Skin epidermis (tissue), 12 donors: ENCODE measurements around the gene APBA1.

Experiments
- H3K27ac ChIP-seq, 21 experiments: fragments of 200-600 bp; sonication (generic) in 11 of 21; one replicate each; pipeline ENCODE4 v1.5.0; 2020; ENCODE audit warnings: mild to moderate bottlenecking in 3 of 21, inconsistent platforms in 2 of 21, moderate library complexity in 2 of 21
- H3K4me3 ChIP-seq, 7 experiments: fragments of 200-600 bp; sonication (generic) in 2 of 7; one replicate each; pipeline ENCODE4 v1.5.0; 2020; ENCODE audit warnings: inconsistent platforms in 2 of 7, mild to moderate bottlenecking in 2 of 7, moderate library complexity in 1 of 7

Gene APBA1

DNA sequence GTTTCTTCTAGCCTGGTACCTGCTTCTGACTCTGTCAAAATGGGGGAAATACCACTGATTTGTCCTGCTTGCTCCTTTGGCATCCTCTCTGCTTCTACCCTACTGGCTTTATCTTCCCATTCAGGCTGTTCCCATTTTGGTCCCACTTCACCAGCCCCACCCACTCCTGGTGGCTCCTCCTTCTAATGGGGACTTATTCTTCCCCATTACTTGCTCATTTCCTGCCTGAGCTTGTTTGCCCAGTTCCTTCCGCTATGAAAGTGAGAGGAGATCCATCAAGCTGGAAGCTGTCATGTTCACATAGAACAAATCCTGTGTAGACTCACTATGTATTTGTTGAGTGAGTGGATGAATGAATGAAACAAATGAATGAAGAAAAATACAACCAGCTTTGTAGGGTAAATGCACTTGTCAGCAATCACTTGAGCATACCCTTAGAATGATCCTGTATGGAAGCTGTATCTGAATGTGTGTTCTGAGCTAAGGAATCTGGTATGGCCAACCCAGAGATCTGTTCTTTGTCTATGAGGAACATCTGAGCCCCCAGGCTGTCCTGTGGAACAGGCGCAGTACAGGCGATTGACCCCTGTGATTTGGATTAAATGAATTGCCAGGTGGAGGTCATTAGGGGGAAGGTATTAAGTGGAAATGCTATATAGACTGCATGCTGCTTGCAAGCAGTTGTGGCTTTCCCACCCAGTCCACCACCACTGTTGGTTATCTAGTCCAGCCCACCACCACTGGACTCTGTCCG, 89.5 kb downstream of the APBA1 start:
- Histone ChIP-seq H3K4me3 (no peak overlapping the region), H3K27ac (no peak overlapping the region)

DNA sequence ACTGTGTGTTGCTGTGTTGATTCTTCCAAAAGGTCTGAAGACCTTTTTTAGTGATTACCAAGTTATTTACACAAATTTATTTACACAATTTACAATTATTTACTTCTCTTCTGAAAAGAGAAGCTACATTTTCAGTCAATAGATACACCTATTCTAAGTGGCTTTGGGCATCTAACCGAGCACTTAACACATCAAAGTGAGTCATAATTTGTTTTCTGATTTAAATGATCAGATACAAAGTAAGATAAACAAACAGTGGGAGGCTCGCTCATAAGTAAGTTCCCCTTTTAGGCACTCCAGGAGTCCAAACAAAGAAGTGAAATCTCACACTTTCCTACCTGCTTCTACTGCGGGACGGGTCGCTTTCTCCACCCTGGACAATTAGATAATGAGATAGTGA, 90.2 kb downstream of the APBA1 start:
- no peak overlapping the region for H3K27ac ChIP-seq
- no peak overlapping the region for H3K4me3 ChIP-seq

DNA sequence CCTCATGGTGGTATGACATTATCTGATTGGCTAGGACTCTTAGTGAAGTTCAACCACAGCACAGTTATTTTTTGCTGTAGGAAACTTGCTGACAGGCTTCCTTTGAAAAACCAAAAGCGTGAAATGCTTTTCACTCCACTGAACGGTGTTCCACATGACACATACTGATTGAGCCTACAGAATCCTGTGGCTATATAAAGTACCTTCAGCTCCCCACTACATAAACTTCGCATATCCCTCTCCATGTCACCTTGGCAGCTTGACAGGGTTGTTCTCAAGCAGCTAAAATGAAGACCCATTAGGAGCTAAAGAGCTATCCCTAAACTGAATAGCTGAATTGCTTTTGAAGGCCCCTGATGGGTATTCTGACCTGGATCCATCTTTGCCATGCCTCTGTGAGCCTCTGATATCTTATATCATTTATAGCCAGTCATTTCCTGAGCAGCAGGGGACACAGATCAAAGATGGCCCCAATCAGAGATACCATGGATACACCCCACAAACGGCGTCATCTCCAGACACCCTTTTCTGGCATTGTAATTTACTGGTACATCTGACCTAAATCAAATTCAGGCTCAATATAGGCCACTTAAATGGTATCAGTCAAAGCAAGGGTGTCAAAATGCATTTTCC, 91.5 kb downstream of the APBA1 start:
- Histone ChIP-seq H3K4me3 (no peak overlapping the region), H3K27ac (no peak overlapping the region)

DNA sequence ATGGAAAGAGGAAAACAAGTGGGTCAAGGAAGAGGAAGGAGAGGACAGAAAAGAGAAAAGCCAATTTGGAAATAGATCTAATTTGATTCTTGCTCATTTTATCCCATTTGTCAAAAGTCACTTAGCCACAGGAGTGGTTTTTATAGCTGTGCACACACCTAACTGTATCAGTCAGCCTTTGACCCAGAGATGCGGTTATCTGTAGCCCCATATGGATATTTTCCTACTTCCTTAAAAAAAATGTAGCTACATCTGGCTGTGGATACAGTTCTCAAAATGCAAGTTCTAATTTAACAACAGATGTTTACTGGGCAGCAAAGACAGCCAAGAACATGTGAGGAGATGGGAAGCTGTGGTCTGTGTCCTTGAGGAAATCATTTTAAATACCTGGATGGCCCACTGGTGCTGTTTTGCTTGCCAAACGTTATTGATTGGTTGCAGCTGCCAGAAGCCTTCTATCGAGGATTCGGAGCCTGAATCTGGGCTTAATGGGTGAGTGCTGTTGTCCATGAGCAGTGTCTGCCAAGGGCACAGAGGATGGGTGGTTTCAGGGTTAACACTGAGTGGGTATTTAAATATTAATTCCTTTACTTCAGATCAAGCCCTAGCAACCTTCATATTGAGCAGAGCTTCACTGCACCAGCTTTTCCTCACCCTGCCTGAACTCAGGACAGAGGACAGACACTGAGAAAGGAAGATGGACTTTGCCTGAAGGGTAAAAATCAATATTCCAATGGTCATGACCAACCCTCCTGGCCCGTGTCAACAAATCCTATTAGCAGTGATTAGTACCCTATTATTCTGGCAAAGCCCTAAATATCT, 92.2 kb downstream of the APBA1 start:
- H3K27ac ChIP-seq, result no peak overlapping the region

DNA sequence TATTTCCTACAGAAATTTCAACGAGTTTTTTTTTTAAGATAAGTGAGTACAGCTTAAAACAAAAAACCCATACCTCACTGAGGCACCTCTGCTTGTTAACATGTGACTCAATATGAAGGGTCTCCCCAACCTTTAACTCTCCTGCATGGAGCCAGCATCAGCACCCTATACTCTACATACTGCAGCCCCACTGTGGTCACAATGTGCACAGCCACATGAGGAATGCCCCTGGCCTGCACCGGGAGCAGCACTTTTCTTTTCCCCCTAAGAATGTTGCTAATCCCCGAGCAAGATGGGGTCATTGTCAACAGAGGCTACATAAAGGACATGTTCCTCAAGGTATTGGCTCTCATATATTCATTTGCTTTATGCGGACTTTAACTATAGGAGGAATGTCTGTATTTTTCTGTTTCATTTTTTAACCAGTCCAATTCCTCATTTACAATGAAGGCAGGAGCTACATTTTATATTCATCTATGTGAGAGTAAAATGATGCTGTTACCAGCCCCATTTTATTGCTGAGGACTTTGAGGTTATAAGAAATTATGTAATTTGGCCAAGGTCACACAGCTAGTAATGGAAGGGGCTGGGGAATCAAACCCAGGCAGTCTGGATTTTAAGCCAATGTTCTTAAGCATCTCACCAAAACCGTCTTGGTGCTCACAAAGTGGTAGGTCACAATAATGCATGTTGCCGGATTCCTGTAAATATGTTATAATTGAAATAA, 93.0 kb downstream of the APBA1 start:
- no peak overlapping the region for H3K27ac ChIP-seq
- no peak overlapping the region for H3K4me3 ChIP-seq

More for the DNA sequence above, 92.2 kb downstream of the APBA1 start:
- H3K4me3 ChIP-seq, result no peak overlapping the region

DNA sequence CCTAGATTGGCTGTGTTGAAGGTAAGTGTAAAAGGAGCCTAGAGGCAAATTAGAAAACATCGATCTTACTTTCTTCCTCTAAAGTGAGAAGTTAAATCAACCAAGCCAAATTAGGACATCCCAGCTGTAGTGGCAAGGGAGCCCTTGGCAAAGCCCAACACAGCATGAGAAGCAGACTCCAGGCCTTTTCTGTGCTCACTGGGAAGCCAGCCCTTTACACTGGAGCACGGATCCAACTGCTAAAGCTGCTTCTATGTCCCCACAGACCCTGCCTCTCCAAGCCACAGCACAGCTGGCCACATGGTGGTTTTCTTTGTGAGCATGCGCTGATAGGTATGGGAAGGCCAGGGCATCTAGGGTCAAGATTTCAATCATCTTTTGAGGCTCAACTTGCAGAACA, 94.1 kb downstream of the APBA1 start:
- Histone ChIP-seq H3K27ac (no peak overlapping the region), H3K4me3 (no peak overlapping the region)

DNA sequence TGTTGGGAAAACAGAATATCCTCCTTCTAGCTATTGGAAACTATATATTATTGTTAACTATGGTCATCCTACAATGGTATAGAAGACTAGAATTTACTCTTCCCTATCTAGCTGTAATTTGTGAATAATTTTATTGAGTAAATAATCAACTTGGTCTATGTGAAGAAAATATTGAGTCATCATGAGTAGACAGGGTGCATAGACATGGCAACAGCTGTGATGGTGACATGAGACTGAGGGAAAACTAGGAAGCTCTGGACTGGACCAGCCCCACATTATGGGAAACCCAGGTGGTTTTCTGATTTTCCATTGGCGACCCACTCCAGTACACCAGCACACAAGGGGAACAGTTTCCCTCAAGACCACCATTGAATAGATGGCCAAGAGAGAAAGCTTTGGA, 95.0 kb downstream of the APBA1 start:
- Histone ChIP-seq H3K27ac (no peak overlapping the region), H3K4me3 (no peak overlapping the region)

DNA sequence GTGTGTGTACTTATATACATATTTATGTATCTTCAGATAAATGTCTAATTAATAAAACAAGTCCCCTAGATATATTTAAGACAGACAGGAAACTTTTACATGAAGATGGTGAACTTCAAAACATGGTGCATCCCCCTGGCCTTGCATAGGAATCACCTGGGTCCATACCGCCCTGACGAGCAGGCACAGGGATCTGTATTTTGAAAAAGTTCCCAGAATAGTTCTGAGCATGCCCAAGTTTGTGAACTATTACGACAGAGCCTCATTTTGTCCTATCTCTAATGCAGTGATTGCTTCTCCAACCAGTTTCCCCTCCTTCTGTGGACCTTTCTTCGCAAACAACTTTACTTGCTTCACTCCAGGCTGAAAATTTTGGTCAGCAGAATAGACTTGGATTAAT, 98.1 kb downstream of the APBA1 start:
- no peak overlapping the region for H3K27ac ChIP-seq
- H3K4me3 ChIP-seq, result no peak overlapping the region

DNA sequence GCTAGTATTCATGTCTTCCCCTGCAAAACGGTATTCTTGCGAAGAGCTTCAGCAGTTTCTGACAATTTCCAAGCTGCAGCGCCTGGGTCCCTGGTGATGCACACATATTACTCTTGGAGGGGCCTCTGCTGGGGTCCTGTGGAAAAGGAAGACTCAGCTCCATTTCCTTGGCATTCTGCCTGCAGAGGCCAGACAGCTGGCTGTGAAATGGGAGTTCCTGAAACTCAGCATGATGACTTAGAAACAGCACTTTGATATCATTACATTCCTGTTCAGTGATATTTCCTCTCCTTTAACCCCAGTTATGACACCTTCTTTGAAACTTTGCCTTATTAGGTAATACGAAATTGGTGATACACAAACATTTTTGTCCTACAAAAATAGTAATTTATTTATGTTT, 98.5 kb downstream of the APBA1 start:
- Histone ChIP-seq H3K27ac (no peak overlapping the region), H3K4me3 (no peak overlapping the region)

DNA sequence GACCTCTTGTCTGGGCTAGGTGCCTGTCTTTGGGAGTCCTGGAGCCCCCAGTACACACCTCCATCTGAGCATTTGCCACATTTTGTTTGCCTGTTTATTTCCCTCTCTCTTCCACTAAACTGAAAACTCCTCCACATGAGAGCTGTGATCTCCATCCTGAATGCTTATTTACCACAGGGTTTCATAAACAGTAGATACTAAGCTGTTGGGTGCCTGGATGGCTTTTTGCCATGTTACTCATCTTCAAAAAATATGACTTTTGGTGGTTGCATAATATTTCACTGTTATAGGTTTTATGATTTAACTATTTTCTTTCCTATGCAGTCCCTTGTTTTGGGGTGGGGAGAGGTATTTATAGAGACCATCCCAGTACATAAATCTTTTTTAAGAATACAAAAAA, 99.6 kb downstream of the APBA1 start:
- Histone ChIP-seq H3K27ac (no peak overlapping the region), H3K4me3 (no peak overlapping the region)

DNA sequence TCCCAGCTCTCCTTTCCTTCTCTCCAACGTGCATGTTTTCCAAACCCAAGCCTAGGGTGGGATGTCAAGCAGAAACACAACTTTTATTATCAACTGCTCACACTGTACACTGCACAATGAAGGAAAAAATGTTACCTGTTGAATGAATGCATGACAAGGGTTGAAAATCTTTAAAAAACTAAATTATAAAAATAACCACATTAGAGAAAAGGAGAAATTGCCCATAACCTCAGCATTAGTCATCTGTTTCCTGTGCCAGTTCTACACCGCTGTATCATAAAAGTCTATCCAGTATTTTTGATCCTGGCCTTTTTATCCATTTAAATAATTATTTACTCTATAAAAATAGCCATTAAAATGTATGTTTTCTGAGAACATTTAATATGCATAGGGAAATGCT, 101.1 kb downstream of the APBA1 start:
- H3K4me3 ChIP-seq, result no peak overlapping the region
- H3K27ac ChIP-seq, result no peak overlapping the region

DNA sequence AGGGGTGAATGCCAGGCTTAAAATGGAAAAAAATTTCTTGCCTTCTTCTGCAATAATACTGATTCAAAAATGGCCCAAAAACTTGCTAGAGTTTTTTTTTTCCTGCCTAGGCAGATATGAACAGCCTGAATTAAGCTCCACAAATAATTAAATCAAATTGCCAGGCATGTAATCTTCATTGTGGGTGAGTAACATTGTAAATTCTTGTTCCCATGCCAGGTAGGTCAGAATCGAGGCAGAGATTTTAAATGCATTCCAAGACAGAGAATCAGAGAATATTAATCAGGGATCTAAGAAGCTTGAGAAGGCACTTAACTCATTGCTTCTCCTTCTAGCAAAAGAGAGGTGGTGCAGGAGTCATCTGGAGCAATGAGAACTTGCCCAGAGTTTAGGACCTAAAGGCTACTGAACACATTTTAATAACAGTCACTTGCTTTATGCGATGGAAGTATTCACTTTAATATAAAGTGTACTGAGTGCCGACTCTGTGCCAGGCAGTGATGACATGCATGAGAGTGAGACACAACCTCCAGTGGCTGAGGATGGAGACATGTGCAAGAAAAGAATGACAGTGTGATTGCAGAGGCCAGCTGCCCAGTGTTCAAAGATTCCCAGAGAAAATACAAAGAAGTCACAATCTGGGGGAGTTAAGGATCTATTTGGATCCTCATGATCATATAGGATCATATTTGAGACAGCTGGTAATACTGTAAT, 102.3 kb downstream of the APBA1 start:
- Histone ChIP-seq H3K27ac (no peak overlapping the region), H3K4me3 (no peak overlapping the region)

DNA sequence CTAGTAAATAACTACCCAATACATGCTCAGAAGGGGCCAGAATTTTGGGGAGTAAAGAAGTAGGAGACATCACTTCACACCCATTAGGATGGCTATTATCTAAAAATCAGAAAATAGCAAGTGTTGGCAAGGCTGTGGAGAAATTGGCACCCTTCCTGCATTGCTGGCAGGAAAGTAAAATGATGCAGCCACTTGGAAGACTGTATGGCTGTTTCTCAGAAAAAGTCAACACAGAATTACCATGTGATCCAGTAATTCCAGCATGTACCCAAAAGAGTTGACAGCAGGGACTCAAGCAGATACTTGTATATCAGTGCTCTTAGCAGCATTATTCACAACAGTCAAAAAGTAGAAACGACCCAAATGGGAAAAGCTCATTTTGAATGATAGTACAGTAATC, 107.6 kb downstream of the APBA1 start:
- H3K27ac ChIP-seq, result no peak overlapping the region
- H3K4me3 ChIP-seq, result no peak overlapping the region

DNA sequence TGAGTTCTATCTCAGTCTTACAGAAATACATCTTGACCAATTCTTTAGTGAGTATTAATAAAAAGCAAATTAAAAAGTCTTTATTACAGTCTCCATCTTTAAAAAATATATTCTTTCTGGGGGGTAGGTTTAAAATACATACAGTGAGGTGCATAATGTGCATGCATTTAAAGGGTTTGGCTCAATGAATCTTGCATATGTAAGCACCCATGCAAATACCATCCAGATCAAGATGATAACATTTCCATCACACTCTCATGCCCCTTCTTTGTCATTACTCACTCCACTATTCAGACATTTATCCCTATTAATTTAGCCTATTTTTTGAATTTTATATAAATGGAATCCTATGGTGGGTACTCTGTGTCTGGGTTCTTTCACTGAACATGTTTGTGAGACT, 113.0 kb downstream of the APBA1 start:
- no peak overlapping the region for H3K4me3 ChIP-seq

DNA sequence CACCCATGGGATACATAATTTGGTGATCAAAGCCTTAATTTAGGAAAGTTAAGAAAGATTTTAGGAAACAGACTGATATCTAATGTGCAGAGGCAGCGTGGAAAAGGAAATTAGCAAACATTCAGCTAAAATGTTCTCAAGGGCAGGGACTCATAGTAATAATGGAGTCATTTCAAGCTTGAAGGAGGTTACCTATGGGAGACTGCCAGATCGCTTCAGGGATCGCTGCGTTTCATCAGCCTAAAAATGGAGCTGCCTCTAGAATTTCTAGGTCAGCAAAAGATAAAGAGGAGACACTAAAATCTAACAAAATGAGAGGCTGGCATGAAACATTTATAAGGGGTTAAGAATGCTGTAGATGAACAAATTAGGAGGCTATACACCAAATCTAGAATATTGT, 115.5 kb downstream of the APBA1 start:
- no peak overlapping the region for H3K4me3 ChIP-seq
- H3K27ac ChIP-seq, result no peak overlapping the region

More for the DNA sequence above, 113.0 kb downstream of the APBA1 start:
- H3K27ac ChIP-seq, result no peak overlapping the region

DNA sequence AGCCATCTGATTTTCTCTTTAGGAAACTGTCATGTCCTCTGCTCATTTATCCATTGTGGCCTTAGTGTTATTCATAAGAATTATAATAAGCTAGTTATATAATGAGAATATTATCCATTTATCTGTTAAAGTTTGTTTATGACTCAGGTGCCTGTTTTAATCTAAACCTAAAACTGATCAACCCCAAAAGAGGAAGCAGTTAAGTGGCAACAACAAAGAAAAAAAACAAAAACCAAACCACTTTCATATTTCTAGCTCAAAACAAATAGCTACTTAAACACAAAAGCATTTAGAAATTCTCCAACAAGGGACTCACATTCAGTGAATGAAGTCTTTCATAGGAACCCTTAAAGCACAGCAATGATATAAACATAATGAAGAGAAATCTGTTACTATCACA, 116.4 kb downstream of the APBA1 start:
- Histone ChIP-seq H3K27ac (no peak overlapping the region), H3K4me3 (no peak overlapping the region)

DNA sequence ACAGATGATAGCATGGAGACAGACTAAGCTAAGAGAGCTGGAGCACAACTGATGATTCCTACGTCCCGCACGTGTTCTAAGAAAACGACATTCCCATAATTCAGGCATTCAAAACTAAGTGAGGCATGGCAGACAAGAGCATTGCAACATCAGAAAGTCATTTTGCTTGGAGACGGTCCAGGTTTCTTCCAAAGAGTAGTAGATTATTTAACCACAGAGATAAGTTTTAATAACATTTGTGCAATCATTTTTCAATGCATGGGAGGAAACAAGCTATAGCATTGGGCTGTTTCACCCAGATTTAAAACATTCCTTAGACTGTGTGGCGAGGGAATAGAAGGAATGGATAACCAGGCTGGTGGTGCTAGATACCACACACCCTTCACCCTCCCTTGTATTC, 117.2 kb downstream of the APBA1 start:
- H3K27ac ChIP-seq, result no peak overlapping the region
- no peak overlapping the region for H3K4me3 ChIP-seq

DNA sequence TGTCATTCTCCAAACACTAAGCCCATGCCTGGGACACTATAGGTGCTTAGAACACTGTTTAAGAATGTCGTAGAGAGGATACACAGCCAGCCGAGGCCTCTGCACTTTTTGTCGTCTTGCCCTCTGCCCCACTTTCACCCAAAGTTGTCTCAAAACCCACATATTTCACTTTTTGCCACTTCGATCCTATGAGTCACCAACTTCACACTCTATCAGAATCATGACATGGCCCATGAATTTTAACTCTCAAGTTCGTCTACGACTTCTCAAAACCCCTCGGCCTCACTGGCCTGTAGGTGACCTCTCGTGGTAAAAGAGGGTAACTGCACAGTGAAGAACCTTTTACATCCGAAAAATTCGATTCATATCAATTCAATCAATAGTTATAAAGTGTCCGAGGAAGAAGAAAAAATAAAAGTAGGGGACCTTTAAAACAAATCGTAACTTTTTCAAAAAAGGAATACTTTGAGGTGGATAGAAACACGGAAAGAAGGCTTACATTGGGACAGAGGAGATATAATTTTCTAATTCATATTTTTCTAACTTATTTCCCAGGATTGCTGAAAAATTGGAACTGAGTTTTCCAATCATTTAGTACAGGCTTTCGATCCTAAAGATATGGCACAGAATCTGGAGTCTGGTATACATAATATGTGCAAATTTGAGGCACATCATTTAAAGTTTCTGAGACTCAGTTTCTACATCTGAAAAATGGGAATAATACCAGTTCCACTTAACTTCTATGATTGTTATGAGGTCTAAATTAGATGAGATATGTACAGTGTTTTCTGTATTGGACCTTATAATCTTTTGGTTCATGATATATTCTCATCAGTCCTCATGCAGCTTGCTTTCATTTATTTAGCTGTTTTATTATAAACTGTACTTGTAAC, 122.6 kb downstream of the APBA1 start:
- no peak overlapping the region for H3K4me3 ChIP-seq

DNA sequence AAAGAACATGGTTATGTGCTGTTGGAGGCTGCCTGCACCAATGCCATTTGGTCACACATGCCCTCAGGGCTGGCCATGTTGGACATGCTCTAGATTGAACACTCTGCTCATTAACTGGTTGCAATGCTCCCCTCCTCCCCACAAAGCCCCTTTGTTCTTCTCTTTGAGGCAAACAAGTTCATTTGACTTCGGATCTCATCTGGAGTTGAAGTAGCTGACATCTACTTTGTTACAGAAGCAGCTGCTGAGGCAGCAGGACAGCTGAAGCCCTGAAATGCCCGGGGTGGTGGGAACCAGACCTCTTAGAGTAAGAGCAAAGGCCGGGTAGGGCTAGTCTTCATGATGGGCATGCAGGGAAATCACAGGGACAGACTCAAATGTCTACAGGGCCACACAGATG, 123.5 kb downstream of the APBA1 start:
- H3K4me3 ChIP-seq, result no peak overlapping the region
- no peak overlapping the region for H3K27ac ChIP-seq

More for the DNA sequence above, 122.6 kb downstream of the APBA1 start:
- H3K27ac ChIP-seq, result no peak overlapping the region
